ENCODE measurements around the gene GAK.

GRCh38 chr4:835148-836002 lies 96.7 kb downstream of the GAK start:
- no peak for TF ChIP-seq POLR2A (IDR thresholded peaks at IDR 0.05)
- TF ChIP-seq POLR2AphosphoS5 (IDR thresholded peaks at IDR 0.05; ENCODE audit: insufficient read depth in 1 of 2, low read depth in 1 of 2) = no peak
- no peak for TF ChIP-seq CTCF (IDR thresholded peaks at IDR 0.05)

All from vagina (tissue), 2 donors.